Hepatocyte (in vitro differentiated cells): Measurements from ENCODE around the gene DSTN. TPM values are rescaled to one million over a fixed set of nuclear protein-coding genes. Genes with fewer than 3 reads are reported as not detected.

Experiments used
- DNase-seq: peaks from one replicate; pipeline ENCODE4 v3.0.0-alpha.2; 2016; ENCODE audit warnings: low spot score
- H2AFZ ChIP-seq: fragments of 200-600 bp; sonication (generic); 2 replicates; pipeline ENCODE4 v1.6.0; 2016; ENCODE audit warnings: antibody characterized with exemption, mild to moderate bottlenecking
- H3K27ac ChIP-seq: fragments of 200-600 bp; sonication (generic); 2 replicates; pipeline ENCODE4 v1.5.1; 2016; ENCODE audit warnings: mild to moderate bottlenecking
- H3K27me3 ChIP-seq: fragments of 200-600 bp; sonication (generic); 2 replicates; pipeline ENCODE4 v1.6.1; 2016
- H3K36me3 ChIP-seq: fragments of 200-600 bp; sonication (generic); replicated peaks from 2 replicates; pipeline ENCODE4 v1.5.1; 2016; ENCODE audit warnings: low read depth; ENCODE audit not compliant: insufficient read depth
- H3K4me1 ChIP-seq: fragments of 200-600 bp; sonication (generic); 2 replicates; pipeline ENCODE4 v1.5.1; 2016; ENCODE audit warnings: mild to moderate bottlenecking, moderate library complexity; ENCODE audit not compliant: insufficient read depth
- H3K4me2 ChIP-seq: fragments of 200-600 bp; sonication (generic); 2 replicates; pipeline ENCODE4 v1.6.0; 2016
- H3K4me3 ChIP-seq: fragments of 200-600 bp; sonication (generic); 2 replicates; pipeline ENCODE4 v1.5.1; 2016; ENCODE audit warnings: mild to moderate bottlenecking
- H3K79me2 ChIP-seq: fragments of 200-600 bp; sonication (generic); 2 replicates; pipeline ENCODE4 v1.6.0; 2017; ENCODE audit warnings: mild to moderate bottlenecking
- H3K9me2 ChIP-seq: fragments of 200-600 bp; sonication (generic); replicated peaks from 2 replicates; pipeline ENCODE4 v1.6.0; 2017; ENCODE audit warnings: mild to moderate bottlenecking; ENCODE audit not compliant: insufficient read depth
- H3K9me3 ChIP-seq: fragments of 200-600 bp; sonication (generic); 2 replicates; pipeline ENCODE4 v1.5.1; 2016; ENCODE audit warnings: low read depth, mild to moderate bottlenecking
- H4K20me1 ChIP-seq: fragments of 200-600 bp; sonication (generic); 2 replicates; pipeline ENCODE4 v1.6.0; 2016; ENCODE audit warnings: mild to moderate bottlenecking; ENCODE audit not compliant: insufficient read depth, poor library complexity, severe bottlenecking
- EZH2 ChIP-seq: fragments of 200-600 bp; sonication (generic); IDR thresholded peaks from 2 replicates; pipeline ENCODE4 v1.6.1; 2016; ENCODE audit warnings: antibody characterized with exemption, mild to moderate bottlenecking, borderline replicate concordance
- EZH2phosphoT487 ChIP-seq: fragments of 200-600 bp; sonication (generic); IDR thresholded peaks from one replicate; pipeline ENCODE4 v1.6.1; 2018; ENCODE audit warnings: antibody characterized with exemption, mild to moderate bottlenecking, low read depth, moderate library complexity; ENCODE audit not compliant: unreplicated experiment, severe bottlenecking
- WGBS: methylation state at CpG from one replicate; pipeline ENCODE4 v1.1.6; 2016; ENCODE audit warnings: low lambda C conversion rate; ENCODE audit errors: missing lambda C conversion rate; 5-methylcytosine and 5-hydroxymethylcytosine counted together
- polyA plus RNA-seq: library from polyadenylated mRNA; unstranded; fragments of >200 nt; fragmentation: Nextera tagmentation; extraction: Ambion mirVana; gene quantifications from 2 replicates; pipeline ENCODE4 v1.2.1, GENCODE V29; 2016
- total RNA-seq: library from RNA; depleted of rRNA; stranded (reverse); fragments of >200 nt; gene quantifications from 2 replicates; pipeline ENCODE4 v1.2.3, GENCODE V29; 2014
- TF ChIP-seq, protein P1 (sequence below): fragments of 200-600 bp; sonication (generic); IDR thresholded peaks from 2 replicates; pipeline ENCODE4 v1.5.1; 2016; ENCODE audit warnings: antibody characterized with exemption, mild to moderate bottlenecking; ENCODE audit not compliant: poor library complexity

The DSTN gene
- total and polyA plus RNA-seq, 2 experiments from 2014 or later: 342 to 352 TPM

- no peak overlapping the region for H3K27ac ChIP-seq
- DNase-seq: no peak
- no peak overlapping the region for H3K4me3 ChIP-seq
- no peaks in the 10 kb centered on the region for H3K36me3 ChIP-seq
- H3K27me3 ChIP-seq: no peaks in the 10 kb centered on the region
- no peaks in the 10 kb centered on the region for H3K9me2 ChIP-seq
- no peak overlapping the region for H2AFZ ChIP-seq
- H3K4me2 ChIP-seq: no peak overlapping the region
- WGBS: 100% methylated on average over 1 of the region's 1 CpG
- no peak for TF ChIP-seq EZH2
- no peak for TF ChIP-seq EZH2phosphoT487
- TF ChIP-seq, protein P1, sequence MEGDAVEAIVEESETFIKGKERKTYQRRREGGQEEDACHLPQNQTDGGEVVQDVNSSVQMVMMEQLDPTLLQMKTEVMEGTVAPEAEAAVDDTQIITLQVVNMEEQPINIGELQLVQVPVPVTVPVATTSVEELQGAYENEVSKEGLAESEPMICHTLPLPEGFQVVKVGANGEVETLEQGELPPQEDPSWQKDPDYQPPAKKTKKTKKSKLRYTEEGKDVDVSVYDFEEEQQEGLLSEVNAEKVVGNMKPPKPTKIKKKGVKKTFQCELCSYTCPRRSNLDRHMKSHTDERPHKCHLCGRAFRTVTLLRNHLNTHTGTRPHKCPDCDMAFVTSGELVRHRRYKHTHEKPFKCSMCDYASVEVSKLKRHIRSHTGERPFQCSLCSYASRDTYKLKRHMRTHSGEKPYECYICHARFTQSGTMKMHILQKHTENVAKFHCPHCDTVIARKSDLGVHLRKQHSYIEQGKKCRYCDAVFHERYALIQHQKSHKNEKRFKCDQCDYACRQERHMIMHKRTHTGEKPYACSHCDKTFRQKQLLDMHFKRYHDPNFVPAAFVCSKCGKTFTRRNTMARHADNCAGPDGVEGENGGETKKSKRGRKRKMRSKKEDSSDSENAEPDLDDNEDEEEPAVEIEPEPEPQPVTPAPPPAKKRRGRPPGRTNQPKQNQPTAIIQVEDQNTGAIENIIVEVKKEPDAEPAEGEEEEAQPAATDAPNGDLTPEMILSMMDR: no peak
- peaks cover 99% of the 10 kb centered on the region for H3K79me2 ChIP-seq
- no peaks in the 10 kb centered on the region for H3K9me3 ChIP-seq
- H4K20me1 ChIP-seq: peaks cover 85% of the 10 kb centered on the region
- H3K4me1 ChIP-seq: peaks cover 11% of the 10 kb centered on the region
These were observed 17.3 kb downstream of the DSTN start for GRCh38 chr20:17587148-17587547.

DNA sequence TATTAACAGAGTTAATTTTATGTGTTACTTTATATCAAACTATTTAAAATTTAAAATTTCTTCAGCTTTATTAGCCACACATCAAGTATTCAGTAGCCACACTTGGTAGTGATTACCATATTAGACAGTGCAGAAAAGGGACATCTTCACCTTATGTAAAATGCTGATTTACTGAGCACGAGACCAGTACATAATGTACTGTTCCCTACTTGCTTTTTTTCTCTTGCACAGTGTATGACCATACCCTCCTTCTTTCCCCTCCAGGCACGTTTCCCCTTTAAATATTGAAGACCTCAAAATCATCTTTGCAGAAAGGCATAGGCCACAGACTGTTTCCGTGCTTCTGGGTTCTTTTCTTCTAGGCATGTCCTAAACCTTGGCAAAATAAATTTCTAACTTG lies 17.9 kb downstream of the DSTN start:
- H4K20me1 ChIP-seq: peaks cover 86% of the 10 kb centered on the region
- H3K4me1 ChIP-seq: peaks cover 11% of the 10 kb centered on the region
- H3K36me3 ChIP-seq: no peaks in the 10 kb centered on the region
- TF ChIP-seq EZH2 (no peak), EZH2phosphoT487 (no peak)
- TF ChIP-seq, protein P1: no peak
- no peak overlapping the region for H2AFZ ChIP-seq
- H3K27ac ChIP-seq: no peak overlapping the region
- no peak for DNase-seq
- no peaks in the 10 kb centered on the region for H3K27me3 ChIP-seq
- 89% methylated on average over 3 of the region's 3 CpGs for WGBS
- no peaks in the 10 kb centered on the region for H3K9me2 ChIP-seq
- peaks cover 99% of the 10 kb centered on the region for H3K79me2 ChIP-seq
- no peaks in the 10 kb centered on the region for H3K9me3 ChIP-seq
- no peak overlapping the region for H3K4me3 ChIP-seq
- no peak overlapping the region for H3K4me2 ChIP-seq

- Histone ChIP-seq H3K4me2 (peak overlapping the region; percentile 5), H4K20me1 (peaks cover 86% of the 10 kb centered on the region), H3K4me3 (no peak overlapping the region), H3K9me2 (no peaks in the 10 kb centered on the region), H3K27ac (no peak overlapping the region), H2AFZ (no peak overlapping the region), H3K36me3 (no peaks in the 10 kb centered on the region), H3K9me3 (no peaks in the 10 kb centered on the region), H3K27me3 (no peaks in the 10 kb centered on the region), H3K79me2 (peaks cover 97% of the 10 kb centered on the region), H3K4me1 (peaks cover 23% of the 10 kb centered on the region)
- WGBS: 90% methylated on average over 8 of the region's 8 CpGs
- TF ChIP-seq EZH2phosphoT487 (no peak), EZH2 (no peak)
- TF ChIP-seq, protein P1: no peak
- DNase-seq: no peak
These were observed 19.4 kb downstream of the DSTN start for GRCh38 chr20:17589161-17589834.
